ENCODE measurements around the gene ASRGL1. TPM values are rescaled to one million over a fixed set of nuclear protein-coding genes. Genes with fewer than 3 reads are reported as not detected.
"Not testable (repeated sequence)": the region's sequence is repeated elsewhere in the genome, so short reads cannot be mapped to it uniquely, and the experiment has no call there.

Gene ASRGL1
- total RNA-seq, 1 experiment from 2014 or later, result 26.6 TPM

DNA sequence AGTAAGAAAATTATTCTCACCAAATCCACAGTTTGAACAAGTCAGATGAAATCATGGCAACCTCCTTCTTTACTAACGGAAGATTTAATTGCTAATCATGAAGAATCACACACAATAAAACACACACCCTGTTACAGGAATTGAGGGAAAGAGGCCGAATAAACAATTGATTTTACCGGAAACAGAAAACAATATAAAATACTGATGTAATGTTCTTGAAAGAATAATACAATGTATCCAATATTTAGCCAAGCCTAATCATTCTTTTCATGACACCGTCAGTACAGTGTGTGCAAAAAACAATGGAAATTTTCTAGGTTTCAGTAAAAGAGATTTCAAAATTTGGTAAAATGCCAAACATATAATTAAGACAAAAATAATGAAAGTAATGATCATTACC is 23.4 kb downstream of the ASRGL1 start:
- no TSS peak for BruUV-seq (replicated peaks)
- CTCF ChIA-PET, result no interaction called here
- Histone ChIP-seq H3K79me2 (ENCODE audit: low read length) (no peaks in the 10 kb centered on the region), H3K9me3 (ENCODE audit: low read length) (no peaks in the 10 kb centered on the region), H3K36me3 (ENCODE audit: low read depth, low read length) (0 out of 2 replicates have a peak, but pooled peaks cover 4% of the 10 kb centered on the region), H3K4me1 (ENCODE audit: insufficient read depth, low read length) (no peaks in the 10 kb centered on the region), H3K27me3 (ENCODE audit: low read length) (no peaks in the 10 kb centered on the region), H2AFZ (ENCODE audit: low read length) (no peak overlapping the region), H3K9ac (ENCODE audit: low read length) (no peak overlapping the region), H3K27ac (ENCODE audit: low read length) (no peak overlapping the region), H3F3A (ENCODE audit: low read length, unreplicated experiment) (no peaks in the 10 kb centered on the region), H3K4me3 (ENCODE audit: low read length) (no peak overlapping the region), H4K20me1 (ENCODE audit: low read length) (no peaks in the 10 kb centered on the region), H3K4me2 (ENCODE audit: low read length) (no peak overlapping the region), H3K9me2 (replicated peaks; ENCODE audit: low read length) (no peaks in the 10 kb centered on the region)
- no peak for DNase-seq
- POLR2A ChIA-PET (ENCODE audit: unreplicated experiment), result no interaction called here
- no peak for ATAC-seq
- TF ChIP-seq, protein P1, sequence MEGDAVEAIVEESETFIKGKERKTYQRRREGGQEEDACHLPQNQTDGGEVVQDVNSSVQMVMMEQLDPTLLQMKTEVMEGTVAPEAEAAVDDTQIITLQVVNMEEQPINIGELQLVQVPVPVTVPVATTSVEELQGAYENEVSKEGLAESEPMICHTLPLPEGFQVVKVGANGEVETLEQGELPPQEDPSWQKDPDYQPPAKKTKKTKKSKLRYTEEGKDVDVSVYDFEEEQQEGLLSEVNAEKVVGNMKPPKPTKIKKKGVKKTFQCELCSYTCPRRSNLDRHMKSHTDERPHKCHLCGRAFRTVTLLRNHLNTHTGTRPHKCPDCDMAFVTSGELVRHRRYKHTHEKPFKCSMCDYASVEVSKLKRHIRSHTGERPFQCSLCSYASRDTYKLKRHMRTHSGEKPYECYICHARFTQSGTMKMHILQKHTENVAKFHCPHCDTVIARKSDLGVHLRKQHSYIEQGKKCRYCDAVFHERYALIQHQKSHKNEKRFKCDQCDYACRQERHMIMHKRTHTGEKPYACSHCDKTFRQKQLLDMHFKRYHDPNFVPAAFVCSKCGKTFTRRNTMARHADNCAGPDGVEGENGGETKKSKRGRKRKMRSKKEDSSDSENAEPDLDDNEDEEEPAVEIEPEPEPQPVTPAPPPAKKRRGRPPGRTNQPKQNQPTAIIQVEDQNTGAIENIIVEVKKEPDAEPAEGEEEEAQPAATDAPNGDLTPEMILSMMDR (conservative IDR thresholded peaks at IDR 0.05; ENCODE audit: low read depth, low read length), result no peak
- TF ChIP-seq EZH2phosphoT487 (IDR thresholded peaks at IDR 0.05; ENCODE audit: borderline replicate concordance, low read length), result no peak
- no peak for TF ChIP-seq EZH2 (IDR thresholded peaks at IDR 0.05; ENCODE audit: low read length, unreplicated experiment)
- intact Hi-C loops (cut with micrococcal nuclease), result no loop called here

DNA sequence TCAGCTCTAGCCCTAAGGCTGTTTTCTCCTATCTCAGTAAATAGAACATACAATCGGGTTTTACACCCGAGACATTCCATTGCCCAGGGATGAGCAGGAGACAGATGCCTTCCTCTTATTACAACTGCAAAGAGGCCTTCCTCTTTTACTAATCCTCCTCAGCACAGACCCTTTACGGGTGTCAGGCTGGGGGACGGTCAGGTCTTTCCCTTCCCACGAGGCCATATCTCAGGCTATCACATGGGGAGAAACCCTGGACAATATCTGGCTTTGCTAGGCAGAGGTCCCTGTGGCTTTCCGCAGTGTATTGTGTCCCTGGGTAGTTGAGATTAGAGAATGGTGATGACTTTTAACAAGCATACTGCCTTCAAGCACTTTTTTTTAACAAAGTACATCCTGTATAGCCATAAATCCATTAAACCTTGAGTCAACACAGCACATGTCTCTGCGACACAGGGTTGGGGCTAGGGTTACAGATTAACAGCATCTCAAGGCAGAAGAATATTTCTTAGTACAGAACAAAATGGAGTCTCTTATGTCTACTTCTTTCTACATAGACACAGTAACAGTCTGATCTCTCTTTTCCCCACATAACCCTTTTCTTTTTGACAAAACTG is 31.7 kb downstream of the ASRGL1 start:
- H3K9me3 ChIP-seq (ENCODE audit: low read length); H3K9ac ChIP-seq (ENCODE audit: low read length); H3K36me3 ChIP-seq (ENCODE audit: low read depth, low read length); H3K4me1 ChIP-seq (ENCODE audit: insufficient read depth, low read length); H3F3A ChIP-seq (ENCODE audit: low read length, unreplicated experiment); H4K20me1 ChIP-seq (ENCODE audit: low read length); BruUV-seq (replicated peaks); H3K79me2 ChIP-seq (ENCODE audit: low read length); POLR2A ChIA-PET (ENCODE audit: unreplicated experiment); ATAC-seq; H3K27me3 ChIP-seq (ENCODE audit: low read length); H3K4me3 ChIP-seq (ENCODE audit: low read length); H3K9me2 ChIP-seq (replicated peaks; ENCODE audit: low read length); intact Hi-C loops (cut with micrococcal nuclease); CTCF ChIA-PET; H3K27ac ChIP-seq (ENCODE audit: low read length); H3K4me2 ChIP-seq (ENCODE audit: low read length); DNase-seq; H2AFZ ChIP-seq (ENCODE audit: low read length): not testable (repeated sequence)

DNA sequence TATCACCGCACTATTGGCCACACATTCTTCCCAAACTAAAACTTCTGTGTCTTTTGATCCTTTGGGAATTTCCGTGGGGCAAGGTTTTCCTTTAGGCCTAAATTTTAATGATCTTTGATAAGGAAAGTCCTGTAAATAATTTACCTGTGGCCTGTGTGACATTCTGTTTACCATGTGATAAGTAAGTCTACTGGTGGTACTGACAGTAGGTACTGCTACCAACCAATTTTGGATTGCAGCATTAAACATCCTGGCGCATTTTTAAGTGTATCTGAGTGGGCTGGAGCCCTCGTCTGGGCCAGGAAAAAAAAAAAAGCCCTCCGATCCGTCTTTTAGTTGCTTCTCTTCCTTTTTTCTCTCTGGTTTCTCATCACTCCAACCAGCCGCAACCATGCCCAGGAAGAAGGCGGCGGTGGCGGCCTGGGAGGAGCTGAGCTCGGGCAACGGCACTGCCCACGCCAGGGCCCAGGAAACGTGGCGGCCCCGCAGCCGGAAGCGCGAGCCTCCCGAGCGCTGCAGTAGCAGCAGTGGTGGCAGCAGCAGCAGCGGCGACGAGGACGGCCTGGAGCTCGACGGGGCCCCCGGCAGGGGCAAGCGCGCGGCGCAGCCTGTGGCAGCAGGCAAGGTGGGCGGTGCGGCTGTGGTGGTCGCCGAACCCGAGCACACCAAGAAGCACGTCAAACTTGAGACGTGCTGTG is 33.6 kb downstream of the ASRGL1 start:
- CTCF ChIA-PET, result no interaction called here
- no peaks in the 10 kb centered on the region for H3K36me3 ChIP-seq (ENCODE audit: low read depth, low read length)
- H3K9me3 ChIP-seq (ENCODE audit: low read length), result no peaks in the 10 kb centered on the region
- H2AFZ ChIP-seq (ENCODE audit: low read length), result no peak overlapping the region
- H3K4me3 ChIP-seq (ENCODE audit: low read length), result no peak overlapping the region
- H3K27ac ChIP-seq (ENCODE audit: low read length), result no peak overlapping the region
- TF ChIP-seq EZH2 (IDR thresholded peaks at IDR 0.05; ENCODE audit: low read length, unreplicated experiment) (no peak), EZH2phosphoT487 (IDR thresholded peaks at IDR 0.05; ENCODE audit: borderline replicate concordance, low read length) (no peak)
- TF ChIP-seq, protein P1 (conservative IDR thresholded peaks at IDR 0.05; ENCODE audit: low read depth, low read length), result no peak
- H3K79me2 ChIP-seq (ENCODE audit: low read length), result no peaks in the 10 kb centered on the region
- no peaks in the 10 kb centered on the region for H3F3A ChIP-seq (ENCODE audit: low read length, unreplicated experiment)
- no peak overlapping the region for H3K9ac ChIP-seq (ENCODE audit: low read length)
- DNase-seq (no peak), ATAC-seq (no peak)
- BruUV-seq (replicated peaks), result no TSS peak
- POLR2A ChIA-PET (ENCODE audit: unreplicated experiment), result no interaction called here
- no peaks in the 10 kb centered on the region for H3K4me1 ChIP-seq (ENCODE audit: insufficient read depth, low read length)
- intact Hi-C loops (cut with micrococcal nuclease), result no loop called here
- no peaks in the 10 kb centered on the region for H3K9me2 ChIP-seq (replicated peaks; ENCODE audit: low read length)
- H3K4me2 ChIP-seq (ENCODE audit: low read length), result no peak overlapping the region
- no peaks in the 10 kb centered on the region for H4K20me1 ChIP-seq (ENCODE audit: low read length)
- H3K27me3 ChIP-seq (ENCODE audit: low read length), result no peaks in the 10 kb centered on the region

Measured in PC-3 (cell line).